Stimulated activated CD8-positive, alpha-beta memory T cell treated with anti-CD3 and anti-CD28 coated beads, Interleukin-2, amount 100 ng/mL, for 1 hour (primary cell): ENCODE results near the gene NUP210.

ENCODE experiments used
- DNase-seq, 2 donors: peaks; one replicate each; pipeline ENCODE4 v3.0.0-alpha.2; 2020; ENCODE audit warnings: low read depth in 2 of 2

Gene NUP210

DNA sequence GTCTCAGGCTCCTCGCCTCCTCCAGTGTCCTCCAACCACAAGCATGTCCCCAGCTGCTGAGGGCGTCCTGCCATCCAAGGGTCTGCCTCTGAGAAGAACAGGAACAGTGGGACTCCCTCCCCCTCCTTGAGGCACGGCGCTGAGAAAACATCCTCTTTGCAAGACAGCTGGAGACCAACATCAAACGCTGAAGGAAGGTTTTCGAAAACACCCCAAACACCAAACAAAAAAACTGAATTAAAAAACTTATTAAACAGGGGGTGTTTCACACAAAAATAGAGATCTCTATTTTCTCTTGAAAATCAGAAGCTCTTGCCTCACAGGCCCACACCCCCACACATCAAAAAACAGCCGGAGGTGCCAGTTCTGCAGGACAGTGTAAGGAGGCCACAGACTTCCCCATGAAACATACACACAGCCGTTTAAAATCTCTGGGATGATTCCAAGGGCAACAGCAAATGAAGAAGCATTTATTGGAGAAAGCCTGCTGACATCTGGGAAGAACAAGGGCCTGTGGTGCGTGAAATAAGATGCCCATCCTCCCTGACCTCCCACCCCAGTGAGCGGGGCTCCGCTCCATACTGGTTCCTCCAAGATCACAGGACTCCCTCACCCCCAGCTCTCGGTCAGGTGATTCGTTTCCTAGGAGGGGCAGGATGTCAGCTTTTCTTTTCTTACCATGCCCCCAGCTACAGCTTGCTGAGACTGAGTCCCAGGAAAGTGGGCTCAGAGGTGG lies 71.3 kb downstream of the NUP210 start:
- no peak for DNase-seq

- DNase-seq, result no peak
Measured at GRCh38 chr3:13348100-13348499, 72.0 kb downstream of the NUP210 start.

- no peak for DNase-seq
Measured at GRCh38 chr3:13347390-13347950, 72.7 kb downstream of the NUP210 start.

GRCh38 chr3:13346481-13347389 lies 73.4 kb downstream of the NUP210 start:
- peak; percentile 39 to 44 for DNase-seq

DNA sequence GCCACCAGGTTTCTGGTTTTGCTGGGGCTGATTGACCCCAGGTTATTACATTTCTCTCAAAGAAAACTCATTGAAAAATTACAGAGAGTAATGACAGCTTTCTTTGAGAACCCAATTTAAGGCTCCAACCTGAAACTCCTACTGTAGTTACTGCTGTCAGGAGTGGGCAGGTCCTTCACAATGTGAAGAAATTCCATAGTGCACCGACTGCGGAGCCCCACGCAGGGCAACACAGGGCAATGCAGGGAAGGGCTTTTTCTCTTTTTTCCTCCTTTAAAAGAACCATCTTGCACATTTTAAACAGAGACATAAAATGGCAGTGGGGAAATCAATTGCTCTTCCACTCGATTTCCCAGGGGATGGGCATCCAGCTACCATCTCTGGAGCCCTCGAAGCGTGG lies 74.3 kb downstream of the NUP210 start:
- no peak for DNase-seq

- DNase-seq, result no peak
Measured at GRCh38 chr3:13345284-13345683, 74.8 kb downstream of the NUP210 start.

- no peak for DNase-seq
Measured at GRCh38 chr3:13344663-13345062, 75.5 kb downstream of the NUP210 start.

DNA sequence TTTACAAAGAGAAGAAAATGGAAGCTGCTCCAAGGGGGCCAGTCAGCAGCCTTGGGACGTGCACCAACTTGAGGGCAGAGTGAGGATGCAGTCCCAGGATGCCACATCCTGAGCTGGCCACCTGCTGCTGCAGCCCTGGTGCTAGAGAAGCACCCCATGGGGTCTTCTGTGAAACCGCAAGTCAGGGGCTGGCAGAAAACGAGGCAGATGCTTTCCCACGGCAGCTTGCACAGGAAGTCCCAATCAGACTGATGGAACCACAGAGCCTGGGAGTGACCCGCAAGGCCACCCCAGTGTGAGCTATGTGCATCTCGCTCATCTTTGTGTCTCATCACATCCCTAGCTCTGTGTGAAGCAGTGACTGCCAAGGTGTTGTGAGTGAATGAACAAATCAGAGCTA lies 76.5 kb downstream of the NUP210 start:
- DNase-seq, result no peak

DNA sequence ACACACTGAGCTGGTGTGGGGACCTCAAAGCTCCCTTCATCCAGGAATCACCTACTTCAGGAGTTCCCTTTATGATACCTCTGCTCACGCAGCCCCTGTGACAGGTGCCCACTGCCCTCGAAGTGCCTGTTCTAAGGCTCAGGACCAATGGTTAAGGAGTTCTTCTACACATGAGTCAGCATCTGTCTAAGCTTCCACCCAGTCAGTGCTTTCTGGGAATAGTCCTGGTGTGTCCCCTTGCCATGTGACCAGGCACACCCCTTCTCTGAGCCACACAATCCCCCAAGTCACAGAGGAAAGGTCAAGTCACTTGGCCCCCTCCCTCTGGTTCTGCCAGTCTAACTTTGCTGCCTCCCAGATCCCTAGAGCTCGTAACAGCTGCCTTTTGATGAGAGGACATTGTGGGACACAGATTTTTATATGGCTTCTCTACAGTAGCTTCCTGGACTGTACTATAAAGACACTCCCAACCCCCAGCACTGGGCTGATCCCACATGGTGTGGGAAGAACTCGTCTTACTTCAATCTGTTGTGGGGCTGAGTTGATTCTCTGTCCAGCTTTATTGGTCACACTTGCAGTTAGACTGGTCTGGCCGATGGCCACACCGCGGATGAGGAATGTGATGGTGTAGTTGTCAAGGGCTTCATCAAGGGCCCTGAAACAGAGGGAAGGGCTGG lies 78.8 kb downstream of the NUP210 start:
- DNase-seq, result no peak

DNA sequence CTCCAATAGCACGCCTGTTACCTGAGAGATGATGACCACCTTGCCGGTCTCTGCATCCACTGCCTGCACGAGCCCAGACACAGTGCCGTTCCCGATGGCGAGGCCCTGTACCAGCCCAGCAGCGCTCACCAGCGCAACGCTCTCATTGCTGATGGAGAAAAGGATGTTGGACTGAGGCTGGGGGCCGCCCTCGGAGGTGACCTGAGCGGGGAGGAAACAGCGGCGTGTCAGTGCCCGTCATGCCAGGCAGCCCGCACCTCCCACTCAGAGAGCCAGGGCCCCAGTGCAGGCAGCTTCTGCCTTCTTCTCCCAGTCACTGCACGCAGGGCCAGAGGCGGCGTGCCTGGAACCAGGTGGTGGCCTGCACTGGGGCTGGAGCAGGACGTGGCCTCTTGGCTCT lies 80.3 kb downstream of the NUP210 start:
- DNase-seq, result no peak

GRCh38 chr3:13338996-13339395 lies 81.1 kb downstream of the NUP210 start:
- DNase-seq, result no peak

DNA sequence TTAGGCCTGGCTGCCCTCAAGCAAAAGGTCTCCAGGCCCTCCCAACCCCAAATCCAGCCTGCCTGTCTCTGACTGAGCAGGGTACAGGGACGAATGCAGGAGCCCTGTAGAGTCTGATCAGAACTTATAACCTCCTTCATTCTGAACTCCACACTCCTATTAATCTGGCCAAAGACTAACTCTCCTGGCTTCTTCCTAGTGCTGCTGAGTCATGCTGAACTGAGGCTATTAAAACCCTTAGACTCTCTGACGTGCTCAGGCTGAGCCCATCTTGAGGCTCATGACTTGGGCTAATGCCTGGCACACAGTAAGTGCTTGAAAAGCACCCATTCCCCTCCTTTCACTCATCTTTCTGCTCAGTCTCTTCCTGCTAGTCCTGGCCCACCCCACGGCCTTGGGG lies 81.9 kb downstream of the NUP210 start:
- DNase-seq, result no peak

DNA sequence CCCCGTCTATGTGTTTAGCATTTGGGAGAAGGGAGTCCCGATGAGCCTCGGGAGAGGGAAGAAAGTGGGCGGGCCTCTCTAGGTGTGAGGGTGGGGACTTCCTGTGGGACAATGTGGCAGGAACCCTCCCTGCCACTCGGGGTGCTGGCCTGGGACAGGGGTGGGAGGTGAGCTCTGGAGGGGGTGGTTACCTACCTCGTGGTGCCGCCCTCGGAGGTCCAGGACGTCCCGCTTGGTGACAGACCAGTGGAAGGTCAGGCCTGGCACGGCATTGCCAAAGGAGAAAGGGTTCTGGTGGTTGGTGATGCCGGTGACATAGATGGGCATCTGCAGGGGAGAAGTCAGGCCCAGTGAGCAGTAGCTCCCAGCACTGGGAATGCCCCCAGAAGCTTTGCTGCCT lies 83.5 kb downstream of the NUP210 start:
- DNase-seq, result no peak

DNA sequence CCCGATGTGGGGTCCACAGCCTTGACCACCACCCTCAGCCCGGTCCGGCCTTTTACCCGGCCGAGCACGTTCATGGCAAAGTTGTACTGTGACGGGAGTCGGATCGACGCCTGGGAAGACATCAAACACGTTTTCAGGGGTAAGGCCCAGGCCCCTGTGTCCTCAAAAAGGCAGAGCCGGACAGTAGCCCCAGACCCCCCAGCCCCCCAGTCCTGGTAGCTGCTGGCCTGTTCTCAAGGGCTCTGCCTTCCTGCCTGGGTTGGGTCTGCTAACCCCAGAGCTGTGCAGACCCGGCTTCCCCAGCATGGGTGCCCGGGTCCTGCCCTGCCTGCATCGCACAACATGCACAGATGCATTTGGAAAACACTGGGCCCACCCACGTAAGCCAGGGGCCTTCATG lies 84.6 kb downstream of the NUP210 start:
- no peak for DNase-seq

- DNase-seq, result no peak
Measured at GRCh38 chr3:13335059-13335458, 85.1 kb downstream of the NUP210 start.

DNA sequence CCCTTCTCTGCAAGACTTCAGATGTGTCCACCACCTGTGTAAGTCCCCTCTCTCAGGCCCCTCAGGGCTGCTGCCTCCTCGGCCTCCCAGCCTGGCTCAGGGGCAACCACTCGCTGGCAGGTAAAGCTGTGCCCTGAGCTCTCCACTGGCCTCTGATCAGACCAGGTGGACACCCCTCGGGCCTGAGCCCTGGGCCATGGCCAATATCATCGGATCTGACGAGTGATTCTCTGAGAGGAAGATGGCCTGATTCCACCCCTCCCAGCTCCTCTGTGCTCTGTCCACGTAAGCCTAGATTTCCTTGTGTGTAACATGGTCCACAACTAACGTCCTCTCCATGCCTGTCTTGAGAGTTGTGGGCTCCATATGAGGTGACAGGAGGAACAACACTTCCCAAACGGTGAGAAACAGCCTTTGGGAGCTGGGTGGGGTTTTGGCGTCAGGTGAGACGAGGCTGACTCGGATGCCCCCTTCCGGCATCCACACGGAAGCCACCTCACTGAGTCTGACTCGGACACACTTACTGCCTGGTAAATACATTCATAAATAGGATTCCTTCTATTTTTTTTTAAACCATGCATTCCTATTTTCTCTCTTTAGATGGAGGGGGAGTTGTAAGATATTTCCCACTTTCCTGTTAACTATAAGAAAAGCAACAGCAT lies 86.8 kb downstream of the NUP210 start:
- DNase-seq, result no peak

GRCh38 chr3:13332740-13333139 lies 87.4 kb downstream of the NUP210 start:
- no peak for DNase-seq

DNA sequence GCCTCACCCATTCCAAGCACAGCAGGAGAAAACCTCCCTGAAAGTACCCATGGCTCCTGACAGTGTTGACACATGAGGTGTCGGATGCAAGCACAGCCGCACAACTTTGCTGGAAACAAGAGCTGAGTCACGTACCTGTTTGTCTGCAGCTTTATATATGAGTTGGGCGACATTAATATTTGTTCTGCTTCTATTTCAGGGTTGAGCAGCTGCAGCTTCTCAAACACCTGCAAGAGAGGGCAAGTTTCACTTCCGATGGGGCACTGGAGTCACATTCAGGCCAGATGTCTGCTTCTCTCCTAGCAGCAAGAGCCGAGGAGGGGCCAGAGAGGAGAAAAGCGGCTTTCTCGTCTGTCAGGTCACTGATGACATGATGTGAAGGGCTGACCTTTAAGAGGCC lies 88.0 kb downstream of the NUP210 start:
- no peak for DNase-seq

- DNase-seq, result no peak
Measured at GRCh38 chr3:13329746-13330145, 90.4 kb downstream of the NUP210 start.

DNA sequence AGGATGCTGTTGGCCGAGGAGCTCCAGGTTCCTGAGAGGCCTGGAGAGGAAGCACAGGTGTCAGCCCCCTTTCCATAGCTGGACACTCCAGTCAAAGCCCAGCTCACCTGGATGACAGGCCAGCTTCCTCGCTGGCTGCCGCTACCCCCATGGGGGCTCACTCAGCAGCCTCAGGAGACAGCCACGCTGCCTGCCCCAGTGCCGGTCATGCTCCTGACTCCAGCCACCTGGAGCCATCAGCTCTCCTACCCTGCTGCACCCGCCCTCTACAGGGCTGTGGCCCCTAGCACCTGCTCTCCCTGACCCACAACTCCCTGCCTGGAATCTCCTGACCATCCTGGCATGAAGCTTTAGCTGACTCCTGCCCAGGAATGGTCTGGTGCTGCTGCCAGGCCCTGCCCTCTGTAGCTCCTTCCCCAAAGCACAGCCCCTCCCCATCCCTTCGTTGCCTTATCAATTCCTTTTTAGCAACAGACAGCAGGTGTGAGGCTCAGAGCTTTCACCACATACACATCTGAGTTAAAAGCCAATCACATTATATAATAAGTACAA lies 94.2 kb downstream of the NUP210 start:
- DNase-seq, result no peak

GRCh38 chr3:13324835-13325501 lies 95.2 kb downstream of the NUP210 start:
- DNase-seq, result no peak
